PFSK-1 (cell line): Measurements from ENCODE around the gene FBXO15.

ENCODE experiments used
- SIN3A ChIP-seq: IDR thresholded peaks from 2 replicates; pipeline ENCODE4 v1.6.1; 2012; ENCODE audit warnings: mild to moderate bottlenecking, low read length, moderate library complexity, borderline replicate concordance; ENCODE audit not compliant: insufficient read depth
- TAF1 ChIP-seq: IDR thresholded peaks from 2 replicates; pipeline ENCODE4 v1.6.1; 2012; ENCODE audit warnings: low read length, control low read depth, borderline replicate concordance; ENCODE audit not compliant: insufficient read depth
- TF ChIP-seq, protein P1 (sequence below), 2 experiments: IDR thresholded peaks; 2 replicates each; pipeline versions ENCODE4 v1.6.1 to v1.8.0; 2011 to 2012; ENCODE audit warnings: low read depth in 2 of 2, low read length in 2 of 2, control low read depth in 1 of 2, inconsistent platforms in 1 of 2, mild to moderate bottlenecking in 1 of 2, moderate library complexity in 1 of 2; ENCODE audit not compliant: insufficient read depth in 1 of 2

DNA sequence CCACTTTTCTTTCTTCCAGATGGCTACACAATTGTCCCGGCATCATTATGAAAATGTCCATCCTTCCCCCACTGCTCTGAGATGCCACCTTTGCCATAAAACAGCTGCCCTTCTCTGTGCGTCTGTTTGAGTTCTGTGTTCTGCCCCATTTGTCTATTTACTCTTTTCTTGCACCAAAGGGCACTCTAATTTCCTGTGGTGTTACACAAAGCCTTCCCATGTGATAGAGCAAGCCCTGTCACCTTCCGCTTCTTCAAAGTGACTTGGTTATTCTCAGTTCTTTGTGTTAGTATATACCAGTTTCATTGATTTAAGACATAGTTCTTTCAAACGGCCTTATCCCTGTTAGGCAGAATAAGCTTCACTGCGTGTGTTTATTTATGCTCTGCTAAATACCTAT is 84.1 kb downstream of the FBXO15 start:
- TF ChIP-seq TAF1, result no peak
- TF ChIP-seq, protein P1, sequence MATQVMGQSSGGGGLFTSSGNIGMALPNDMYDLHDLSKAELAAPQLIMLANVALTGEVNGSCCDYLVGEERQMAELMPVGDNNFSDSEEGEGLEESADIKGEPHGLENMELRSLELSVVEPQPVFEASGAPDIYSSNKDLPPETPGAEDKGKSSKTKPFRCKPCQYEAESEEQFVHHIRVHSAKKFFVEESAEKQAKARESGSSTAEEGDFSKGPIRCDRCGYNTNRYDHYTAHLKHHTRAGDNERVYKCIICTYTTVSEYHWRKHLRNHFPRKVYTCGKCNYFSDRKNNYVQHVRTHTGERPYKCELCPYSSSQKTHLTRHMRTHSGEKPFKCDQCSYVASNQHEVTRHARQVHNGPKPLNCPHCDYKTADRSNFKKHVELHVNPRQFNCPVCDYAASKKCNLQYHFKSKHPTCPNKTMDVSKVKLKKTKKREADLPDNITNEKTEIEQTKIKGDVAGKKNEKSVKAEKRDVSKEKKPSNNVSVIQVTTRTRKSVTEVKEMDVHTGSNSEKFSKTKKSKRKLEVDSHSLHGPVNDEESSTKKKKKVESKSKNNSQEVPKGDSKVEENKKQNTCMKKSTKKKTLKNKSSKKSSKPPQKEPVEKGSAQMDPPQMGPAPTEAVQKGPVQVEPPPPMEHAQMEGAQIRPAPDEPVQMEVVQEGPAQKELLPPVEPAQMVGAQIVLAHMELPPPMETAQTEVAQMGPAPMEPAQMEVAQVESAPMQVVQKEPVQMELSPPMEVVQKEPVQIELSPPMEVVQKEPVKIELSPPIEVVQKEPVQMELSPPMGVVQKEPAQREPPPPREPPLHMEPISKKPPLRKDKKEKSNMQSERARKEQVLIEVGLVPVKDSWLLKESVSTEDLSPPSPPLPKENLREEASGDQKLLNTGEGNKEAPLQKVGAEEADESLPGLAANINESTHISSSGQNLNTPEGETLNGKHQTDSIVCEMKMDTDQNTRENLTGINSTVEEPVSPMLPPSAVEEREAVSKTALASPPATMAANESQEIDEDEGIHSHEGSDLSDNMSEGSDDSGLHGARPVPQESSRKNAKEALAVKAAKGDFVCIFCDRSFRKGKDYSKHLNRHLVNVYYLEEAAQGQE (IDR thresholded peaks at IDR 0.05; ENCODE audit: insufficient read depth in 1 of 2, low read depth in 2 of 2, low read length in 2 of 2), result no peak
- TF ChIP-seq SIN3A, result no peak
